Coronary artery (tissue), 2 donors: ENCODE data around the gene POU6F1.
"Not testable (repeated sequence)": the region's sequence is repeated elsewhere in the genome, so short reads cannot be mapped to it uniquely, and the experiment has no call there.

Experiments used
- DNase-seq: peaks from one replicate; pipeline ENCODE4 v3.0.0-alpha.2; 2017; ENCODE audit warnings: low spot score
- H3K27ac ChIP-seq, 2 donors: fragments of 200-600 bp; sonication (generic); one replicate each; pipeline ENCODE4 v1.5.1; 2016 to 2019
- H3K4me3 ChIP-seq: fragments of 200-600 bp; sonication (generic); 2 replicates; pipeline ENCODE4 v1.5.1; 2016; ENCODE audit warnings: mild to moderate bottlenecking, moderate library complexity
- CTCF ChIP-seq: fragments of 200-600 bp; sonication (generic); IDR thresholded peaks from one replicate; pipeline ENCODE4 v1.5.1; 2019; ENCODE audit warnings: antibody characterized with exemption

Gene POU6F1

DNA sequence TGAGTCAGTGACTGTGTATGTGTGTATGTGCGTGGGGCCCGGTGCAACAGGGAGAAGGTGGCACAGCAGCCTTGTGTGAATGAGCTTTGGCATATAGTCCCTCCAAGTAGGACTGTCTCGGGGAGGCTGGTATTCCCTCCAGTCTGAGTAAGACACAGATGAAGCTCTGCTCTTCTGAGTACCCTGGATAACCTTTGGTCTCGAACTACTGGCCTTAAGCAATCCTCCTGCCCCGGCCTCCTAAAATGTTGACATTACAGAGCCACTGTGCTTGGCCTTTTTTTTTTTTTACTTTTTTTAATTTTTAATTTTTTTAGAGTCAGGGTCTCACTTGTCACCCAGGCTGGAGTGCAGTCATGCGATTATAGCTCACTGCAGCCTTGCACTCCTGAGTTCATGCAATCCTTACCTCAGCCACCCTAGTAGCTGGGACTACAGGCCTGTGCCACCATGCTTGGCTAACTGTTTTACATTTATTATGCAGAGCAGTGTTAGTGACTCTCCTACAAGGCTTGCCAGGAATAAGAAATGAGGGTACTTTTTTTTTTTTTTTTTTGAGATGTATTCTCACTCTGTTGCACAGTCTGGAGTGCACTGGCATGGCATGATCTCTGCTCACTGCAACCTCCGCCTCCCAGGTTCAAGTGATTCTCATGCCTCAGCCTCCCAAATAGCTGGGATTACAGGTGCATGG lies 11.4 kb upstream of the POU6F1 start:
- Histone ChIP-seq H3K4me3 (no peak overlapping the region), H3K27ac (no peak overlapping the region)
- no peak for TF ChIP-seq CTCF
- no peak for DNase-seq

DNA sequence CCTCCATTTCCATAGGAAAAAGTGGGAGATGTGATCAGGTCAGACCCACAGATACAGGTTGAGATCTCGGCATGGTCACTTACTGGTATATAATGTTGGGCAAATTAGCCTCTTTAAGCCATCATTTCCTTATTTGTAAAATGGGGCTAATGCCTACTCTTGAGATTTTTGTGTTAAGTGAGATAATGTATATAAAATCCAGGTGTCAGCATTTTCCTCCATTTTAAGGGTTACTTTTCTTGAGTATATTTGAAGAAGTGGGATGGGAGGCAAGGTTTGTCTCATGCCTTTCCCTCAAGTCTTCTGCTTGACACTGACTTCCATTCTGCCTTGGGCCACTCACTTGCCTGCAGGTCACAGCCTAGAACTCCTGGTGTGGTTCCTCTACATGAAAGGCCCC lies 10.1 kb upstream of the POU6F1 start:
- Histone ChIP-seq H3K4me3 (no peak overlapping the region), H3K27ac (no peak overlapping the region)
- no peak for DNase-seq
- TF ChIP-seq CTCF = no peak

DNA sequence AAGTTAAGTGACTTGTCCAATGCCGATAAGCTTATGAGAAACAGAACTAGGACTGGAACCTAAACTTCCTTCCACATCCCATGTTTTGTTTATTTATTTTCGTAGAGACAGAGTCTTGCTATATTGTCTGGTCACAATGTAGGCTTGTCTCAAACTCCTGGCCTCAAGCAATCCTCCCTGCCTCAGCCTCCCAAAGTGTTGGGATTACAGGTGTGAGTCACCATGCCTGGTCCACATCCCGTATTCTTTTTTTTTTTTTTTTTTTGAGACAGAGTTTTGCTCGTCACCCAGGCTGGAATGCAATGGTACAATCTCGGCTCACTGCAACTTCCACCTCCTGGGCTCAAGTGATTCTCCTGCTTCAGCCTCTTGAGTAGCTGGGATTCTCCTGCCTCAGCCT lies 9.2 kb upstream of the POU6F1 start:
- H3K4me3 ChIP-seq, H3K27ac ChIP-seq, DNase-seq: not testable (repeated sequence)

- no peak for DNase-seq
- no peak overlapping the region for H3K27ac ChIP-seq
- H3K4me3 ChIP-seq = no peak overlapping the region
- TF ChIP-seq CTCF = no peak
These were observed 7.9 kb upstream of the POU6F1 start for GRCh38 chr12:51225771-51226170.

- no peak overlapping the region for H3K4me3 ChIP-seq
- no peak overlapping the region for H3K27ac ChIP-seq
- no peak for DNase-seq
- TF ChIP-seq CTCF = no peak
These were observed 7.4 kb upstream of the POU6F1 start for GRCh38 chr12:51225234-51225633.

- Histone ChIP-seq H3K4me3 (no peak overlapping the region), H3K27ac (no peak overlapping the region)
- TF ChIP-seq CTCF = no peak
- no peak for DNase-seq
These were observed 6.8 kb upstream of the POU6F1 start for GRCh38 chr12:51224625-51225024.

GRCh38 chr12:51222461-51222860 lies 4.6 kb upstream of the POU6F1 start:
- DNase-seq = no peak
- Histone ChIP-seq H3K4me3 (no peak overlapping the region), H3K27ac (no peak overlapping the region)
- no peak for TF ChIP-seq CTCF

DNA sequence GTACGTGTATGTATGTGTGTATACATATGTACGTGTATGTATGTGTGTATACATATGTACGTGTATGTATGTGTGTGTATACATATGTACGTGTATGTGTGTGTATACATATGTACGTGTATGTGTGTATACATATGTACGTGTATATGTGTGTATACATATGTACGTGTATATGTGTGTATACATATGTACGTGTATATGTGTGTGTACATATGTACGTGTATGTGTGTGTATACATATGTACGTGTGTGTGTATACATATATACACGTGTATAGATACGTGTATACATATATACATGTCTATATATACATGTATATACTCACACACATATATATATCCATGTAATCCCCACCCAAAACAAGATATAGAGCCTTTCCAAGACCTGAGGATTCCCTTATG lies 2.0 kb upstream of the POU6F1 start:
- not testable (repeated sequence) for H3K27ac ChIP-seq, H3K4me3 ChIP-seq, DNase-seq
